Brain microvascular endothelial cell (primary cell): ENCODE measurements around the gene FBXL17.

ENCODE experiments used
- DNase-seq: peaks from one replicate; pipeline ENCODE4 v3.0.0-alpha.2; 2020
- H3K27ac ChIP-seq: fragments of 250-450 bp; sonication (Bioruptor Pico); 2 replicates; pipeline ENCODE4 v1.5.1; 2020; ENCODE audit warnings: mild to moderate bottlenecking, moderate library complexity
- H3K27me3 ChIP-seq: fragments of 250-450 bp; sonication (Bioruptor Pico); replicated peaks from 2 replicates; pipeline ENCODE4 v1.5.1; 2020; ENCODE audit warnings: mild to moderate bottlenecking
- H3K36me3 ChIP-seq: fragments of 250-450 bp; sonication (Bioruptor Pico); replicated peaks from 2 replicates; pipeline ENCODE4 v1.5.1; 2020; ENCODE audit warnings: mild to moderate bottlenecking
- H3K4me3 ChIP-seq: 2 replicates; pipeline ENCODE4 v1.5.1; 2011; ENCODE audit warnings: low read depth, mild to moderate bottlenecking, control low read depth, low read length, moderate library complexity
- CTCF ChIP-seq: IDR thresholded peaks from 2 replicates; pipeline ENCODE4 v1.5.1; 2011; ENCODE audit warnings: low read depth, mild to moderate bottlenecking, moderate library complexity, low read length, control low read depth, inconsistent platforms; ENCODE audit errors: missing control alignments
- in situ Hi-C: cut with HindIII; loops from 2 replicates; pipeline ENCODE4 v1.10.0; 2017; ENCODE audit warnings: low sequenced_read_pairs, low pct_ligation_motif_present

The FBXL17 gene

GRCh38 chr5:108341866-108342265 lies 40.0 kb downstream of the FBXL17 start:
- TF ChIP-seq CTCF, result no peak
- Histone ChIP-seq H3K27me3 (no peaks in the 10 kb centered on the region), H3K27ac (no peak overlapping the region), H3K4me3 (no peak overlapping the region), H3K36me3 (no peaks in the 10 kb centered on the region)
- no peak for DNase-seq
- in situ Hi-C loops, result no loop called here

- no peak for TF ChIP-seq CTCF
- H3K4me3 ChIP-seq, result no peak overlapping the region
- in situ Hi-C loops, result no loop called here
These were observed 41.8 kb downstream of the FBXL17 start for GRCh38 chr5:108340131-108340530.

GRCh38 chr5:108339220-108339619 lies 42.7 kb downstream of the FBXL17 start:
- no peak for DNase-seq
- Histone ChIP-seq H3K27ac (no peak overlapping the region), H3K4me3 (no peak overlapping the region), H3K36me3 (no peaks in the 10 kb centered on the region), H3K27me3 (no peaks in the 10 kb centered on the region)
- in situ Hi-C loops, result no loop called here
- TF ChIP-seq CTCF, result no peak

More at GRCh38 chr5:108340131-108340530, 41.8 kb downstream of the FBXL17 start:
- H3K27me3 ChIP-seq, result no peaks in the 10 kb centered on the region
- no peak for DNase-seq
- H3K36me3 ChIP-seq, result no peaks in the 10 kb centered on the region
- H3K27ac ChIP-seq, result no peak overlapping the region

- in situ Hi-C loops, result no loop called here
- Histone ChIP-seq H3K4me3 (no peak overlapping the region), H3K27me3 (no peaks in the 10 kb centered on the region), H3K36me3 (no peaks in the 10 kb centered on the region), H3K27ac (no peak overlapping the region)
- no peak for TF ChIP-seq CTCF
- no peak for DNase-seq
These were observed 47.7 kb downstream of the FBXL17 start for GRCh38 chr5:108334225-108334624.

GRCh38 chr5:108326982-108327381 lies 54.9 kb downstream of the FBXL17 start:
- no peak overlapping the region for H3K27ac ChIP-seq
- no peak for TF ChIP-seq CTCF
- in situ Hi-C loops, result no loop called here
- no peak overlapping the region for H3K4me3 ChIP-seq
- DNase-seq, result no peak
- H3K27me3 ChIP-seq, result no peaks in the 10 kb centered on the region
- H3K36me3 ChIP-seq, result no peaks in the 10 kb centered on the region

GRCh38 chr5:108324886-108325285 lies 57.0 kb downstream of the FBXL17 start:
- DNase-seq, result no peak
- Histone ChIP-seq H3K27me3 (no peaks in the 10 kb centered on the region), H3K27ac (no peak overlapping the region), H3K4me3 (no peak overlapping the region), H3K36me3 (no peaks in the 10 kb centered on the region)
- in situ Hi-C loops, result no loop called here
- TF ChIP-seq CTCF, result no peak
